Tibial nerve (tissue), 4 donors: ENCODE measurements around the gene KCNG3.

Source experiments
- EP300 ChIP-seq, 2 donors: sonication (generic); formaldehyde crosslinking; IDR thresholded peaks; one replicate each; pipeline ENCODE4 v1.6.1; 2017; ENCODE audit warnings: antibody characterized with exemption in 2 of 2, mild to moderate bottlenecking in 1 of 2
- POLR2A ChIP-seq, 2 donors: fragments of 450-650 bp; IDR thresholded peaks; one replicate each; pipeline ENCODE4 v1.6.1; 2017; ENCODE audit warnings: antibody characterized with exemption in 2 of 2, mild to moderate bottlenecking in 2 of 2, moderate library complexity in 2 of 2
- TF ChIP-seq, protein P1 (sequence below), 5 experiments: fragments of 200-600 bp in 3 of 5; fragments of 450-650 bp in 2 of 5; sonication (generic) in 3 of 5; IDR thresholded peaks; one replicate each; pipeline ENCODE4 v1.5.1; 2016 to 2019; ENCODE audit warnings: antibody characterized with exemption in 5 of 5, mild to moderate bottlenecking in 3 of 5, moderate library complexity in 2 of 5

- TF ChIP-seq, protein P1, sequence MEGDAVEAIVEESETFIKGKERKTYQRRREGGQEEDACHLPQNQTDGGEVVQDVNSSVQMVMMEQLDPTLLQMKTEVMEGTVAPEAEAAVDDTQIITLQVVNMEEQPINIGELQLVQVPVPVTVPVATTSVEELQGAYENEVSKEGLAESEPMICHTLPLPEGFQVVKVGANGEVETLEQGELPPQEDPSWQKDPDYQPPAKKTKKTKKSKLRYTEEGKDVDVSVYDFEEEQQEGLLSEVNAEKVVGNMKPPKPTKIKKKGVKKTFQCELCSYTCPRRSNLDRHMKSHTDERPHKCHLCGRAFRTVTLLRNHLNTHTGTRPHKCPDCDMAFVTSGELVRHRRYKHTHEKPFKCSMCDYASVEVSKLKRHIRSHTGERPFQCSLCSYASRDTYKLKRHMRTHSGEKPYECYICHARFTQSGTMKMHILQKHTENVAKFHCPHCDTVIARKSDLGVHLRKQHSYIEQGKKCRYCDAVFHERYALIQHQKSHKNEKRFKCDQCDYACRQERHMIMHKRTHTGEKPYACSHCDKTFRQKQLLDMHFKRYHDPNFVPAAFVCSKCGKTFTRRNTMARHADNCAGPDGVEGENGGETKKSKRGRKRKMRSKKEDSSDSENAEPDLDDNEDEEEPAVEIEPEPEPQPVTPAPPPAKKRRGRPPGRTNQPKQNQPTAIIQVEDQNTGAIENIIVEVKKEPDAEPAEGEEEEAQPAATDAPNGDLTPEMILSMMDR (IDR thresholded peaks at IDR 0.05): no peak
- TF ChIP-seq POLR2A (IDR thresholded peaks at IDR 0.05) (no peak), EP300 (IDR thresholded peaks at IDR 0.05) (no peak)
Measured at GRCh38 chr2:42495234-42495581, 1.4 kb upstream of the KCNG3 start.
